HEK293 (cell line): ENCODE measurements around the gene OTOR.

Experiments used
- CTCF ChIA-PET: fragments of 350-600 bp; formaldehyde crosslinking; extraction: SDS; loops from one replicate; lab custom pipeline; 2021; ENCODE audit warnings: antibody characterized with exemption; lab: Yijun Ruan, JAX
- POLR2A ChIA-PET: fragments of 300-600 bp; formaldehyde crosslinking; extraction: SDS; loops from one replicate; lab custom pipeline; 2020; ENCODE audit warnings: antibody characterized with exemption, inconsistent platforms; lab: Yijun Ruan, JAX
- H3K27ac ChIP-seq: fragments of 200-500 bp; sonication (Bioruptor generic); 2 replicates; pipeline ENCODE4 v1.5.1; 2014; ENCODE audit warnings: low read depth, low read length, control low read depth, inconsistent platforms; ENCODE audit errors: extremely low read depth
- H3K36me3 ChIP-seq, 2 experiments: fragments of 200-500 bp in 1 of 2; sonication (Bioruptor generic) in 1 of 2; 1 replicate in 1 of 2; 2 replicates in 1 of 2; pipeline ENCODE4 v1.5.1; 2014 to 2017; ENCODE audit warnings: inconsistent platforms in 2 of 2, low read length in 2 of 2; ENCODE audit not compliant: control insufficient read depth in 2 of 2, insufficient read depth in 1 of 2
- H3K4me1 ChIP-seq: fragments of 200-500 bp; sonication (Bioruptor generic); 2 replicates; pipeline ENCODE4 v1.5.1; 2014; ENCODE audit warnings: mild to moderate bottlenecking, low read length, inconsistent platforms; ENCODE audit not compliant: control insufficient read depth, insufficient read depth
- H3K4me3 ChIP-seq: 2 replicates; pipeline ENCODE4 v1.5.1; 2011; ENCODE audit warnings: low read depth, mild to moderate bottlenecking, control low read depth, low read length, moderate library complexity
- H3K9me3 ChIP-seq: fragments of 200-500 bp; sonication (Bioruptor generic); 2 replicates; pipeline ENCODE4 v1.5.1; 2014; ENCODE audit warnings: low read depth, low read length, inconsistent platforms; ENCODE audit not compliant: control insufficient read depth, insufficient read depth
- KLF1 ChIP-seq: fragments of 450-650 bp; formaldehyde crosslinking; IDR thresholded peaks from 2 replicates; pipeline ENCODE4 v1.5.1; 2016; ENCODE audit warnings: missing biosample characterization, missing genetic modification characterization
- PATZ1 ChIP-seq: fragments of 450-650 bp; formaldehyde crosslinking; IDR thresholded peaks from 2 replicates; pipeline ENCODE4 v1.5.1; 2016; ENCODE audit warnings: missing biosample characterization, missing genetic modification characterization
- PRDM6 ChIP-seq: fragments of 450-650 bp; formaldehyde crosslinking; IDR thresholded peaks from 2 replicates; pipeline ENCODE4 v1.5.1; 2017; ENCODE audit warnings: missing biosample characterization, missing genetic modification characterization
- SCRT1 ChIP-seq: fragments of 450-650 bp; formaldehyde crosslinking; IDR thresholded peaks from 2 replicates; pipeline ENCODE4 v1.5.1; 2016; ENCODE audit warnings: missing biosample characterization, missing genetic modification characterization, borderline replicate concordance
- ZIC2 ChIP-seq: fragments of 450-650 bp; formaldehyde crosslinking; IDR thresholded peaks from 2 replicates; pipeline ENCODE4 v1.5.1; 2016; ENCODE audit warnings: missing biosample characterization, missing genetic modification characterization
- ZNF10 ChIP-seq: fragments of 450-650 bp; formaldehyde crosslinking; IDR thresholded peaks from 2 replicates; pipeline ENCODE4 v1.5.1; 2017; ENCODE audit warnings: missing biosample characterization, missing genetic modification characterization
- ZNF155 ChIP-seq: fragments of 450-650 bp; formaldehyde crosslinking; IDR thresholded peaks from 2 replicates; pipeline ENCODE4 v1.5.1; 2016; ENCODE audit warnings: missing biosample characterization, missing genetic modification characterization
- ZNF239 ChIP-seq: fragments of 450-650 bp; formaldehyde crosslinking; IDR thresholded peaks from 2 replicates; pipeline ENCODE4 v1.5.1; 2016; ENCODE audit warnings: missing biosample characterization, missing genetic modification characterization
- ZNF292 ChIP-seq: fragments of 450-650 bp; formaldehyde crosslinking; IDR thresholded peaks from 2 replicates; pipeline ENCODE4 v1.5.1; 2016; ENCODE audit warnings: low read depth, missing biosample characterization, missing genetic modification characterization, borderline replicate concordance
- ZNF366 ChIP-seq: fragments of 450-650 bp; formaldehyde crosslinking; conservative IDR thresholded peaks from 2 replicates; pipeline ENCODE4 v1.5.1; 2016; ENCODE audit warnings: missing biosample characterization, missing genetic modification characterization
- ZNF449 ChIP-seq: fragments of 450-650 bp; formaldehyde crosslinking; IDR thresholded peaks from 2 replicates; pipeline ENCODE4 v1.5.1; 2017; ENCODE audit warnings: missing biosample characterization, mild to moderate bottlenecking, missing genetic modification characterization, moderate library complexity
- ZNF621 ChIP-seq: fragments of 450-650 bp; formaldehyde crosslinking; IDR thresholded peaks from 2 replicates; pipeline ENCODE4 v1.5.1; 2017; ENCODE audit warnings: missing biosample characterization, missing genetic modification characterization
- ZNF792 ChIP-seq: fragments of 450-650 bp; formaldehyde crosslinking; IDR thresholded peaks from 2 replicates; pipeline ENCODE4 v1.5.1; 2016; ENCODE audit warnings: missing biosample characterization, missing genetic modification characterization
- ZNF837 ChIP-seq: fragments of 450-650 bp; formaldehyde crosslinking; IDR thresholded peaks from 2 replicates; pipeline ENCODE4 v1.5.1; 2016; ENCODE audit warnings: missing biosample characterization, missing genetic modification characterization
- TF ChIP-seq, protein P1 (sequence below): fragments of 450-650 bp; formaldehyde crosslinking; IDR thresholded peaks from 2 replicates; pipeline ENCODE4; 2016; ENCODE audit warnings: missing biosample characterization, missing genetic modification characterization
- TF ChIP-seq, protein P2 (sequence below): fragments of 450-650 bp; formaldehyde crosslinking; conservative IDR thresholded peaks from 2 replicates; pipeline ENCODE4 v1.5.1; 2016; ENCODE audit warnings: low read depth, missing biosample characterization, missing genetic modification characterization
- TF ChIP-seq, protein P3 (sequence below): fragments of 450-650 bp; formaldehyde crosslinking; IDR thresholded peaks from 2 replicates; pipeline ENCODE4 v1.5.1; 2016; ENCODE audit warnings: missing biosample characterization, missing genetic modification characterization, borderline replicate concordance

The OTOR gene

DNA sequence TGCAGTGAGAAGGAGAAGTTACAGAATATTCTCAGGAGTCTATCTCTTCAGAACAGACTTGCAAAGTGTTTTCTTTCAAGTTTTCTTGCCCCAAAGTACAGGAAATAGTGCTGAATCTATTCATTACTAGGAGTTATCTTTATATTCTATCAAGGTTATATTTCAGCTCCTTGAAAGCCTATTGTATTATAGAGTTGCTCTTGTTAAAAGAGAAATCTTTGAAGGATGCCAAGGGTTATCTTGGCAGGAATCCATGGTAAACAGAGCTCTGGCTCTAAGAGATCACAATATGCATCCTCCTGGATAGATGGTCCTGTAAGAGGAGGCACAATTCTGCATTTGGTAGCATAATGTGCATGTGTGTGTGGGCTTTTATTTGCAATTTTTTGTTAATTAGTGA lies 39.6 kb upstream of the OTOR start:
- TF ChIP-seq PRDM6 (tag by site-specific recombination) (0 out of 2 replicates have a peak, but pooled peaks have one; percentile 23), ZNF837 (tag by site-specific recombination) (no peak)
- Histone ChIP-seq H3K9me3 (no peaks in the 10 kb centered on the region), H3K36me3 (no peaks in the 10 kb centered on the region), H3K4me3 (no peak overlapping the region), H3K4me1 (peaks cover 3% of the 10 kb centered on the region; the same call in 1 of the 2 replicates), H3K27ac (no peak overlapping the region)
- ChIA-PET POLR2A (no interaction called here), CTCF (interaction anchor here (1.5 kb wide), 1 partner anchor 53 kb away, joined by 5 read pairs; no protein-coding TSS in a partner anchor)

DNA sequence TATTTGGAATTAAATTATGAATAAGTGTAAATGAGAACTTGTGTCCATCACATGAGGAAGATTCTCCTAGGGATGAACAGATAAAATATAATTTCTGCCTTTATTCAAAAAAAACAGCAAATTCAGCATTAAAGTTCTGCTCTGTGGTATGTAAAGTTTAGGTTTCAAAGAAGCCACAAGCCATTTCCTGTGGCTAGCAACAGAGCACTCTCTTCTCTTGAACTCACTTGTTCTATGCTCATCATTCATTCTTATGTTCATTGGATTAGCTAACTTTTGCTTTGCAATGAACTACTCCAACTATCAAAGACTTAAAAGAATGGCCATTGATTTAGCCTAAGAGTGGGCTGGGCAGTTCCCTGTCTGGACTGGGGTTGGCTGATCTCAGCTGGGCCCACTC lies 39.1 kb upstream of the OTOR start:
- no peak for TF ChIP-seq ZNF292 (tag by site-specific recombination)
- no peak for TF ChIP-seq ZNF792
- no peak for TF ChIP-seq ZNF239 (tag by site-specific recombination)
- TF ChIP-seq PATZ1 (tag by site-specific recombination), result no peak
- no peak for TF ChIP-seq SCRT1 (tag by site-specific recombination)
- TF ChIP-seq, protein P1, sequence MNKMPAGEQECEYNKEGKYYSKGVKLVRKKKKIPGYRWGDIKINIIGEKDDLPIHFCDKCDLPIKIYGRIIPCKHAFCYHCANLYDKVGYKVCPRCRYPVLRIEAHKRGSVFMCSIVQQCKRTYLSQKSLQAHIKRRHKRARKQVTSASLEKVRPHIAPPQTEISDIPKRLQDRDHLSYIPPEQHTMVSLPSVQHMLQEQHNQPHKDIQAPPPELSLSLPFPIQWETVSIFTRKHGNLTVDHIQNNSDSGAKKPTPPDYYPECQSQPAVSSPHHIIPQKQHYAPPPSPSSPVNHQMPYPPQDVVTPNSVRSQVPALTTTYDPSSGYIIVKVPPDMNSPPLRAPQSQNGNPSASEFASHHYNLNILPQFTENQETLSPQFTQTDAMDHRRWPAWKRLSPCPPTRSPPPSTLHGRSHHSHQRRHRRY, result no peak
- TF ChIP-seq ZNF366 (tag by site-specific recombination), result no peak
- no peak for TF ChIP-seq ZNF10 (tag by site-specific recombination)
- no peak for TF ChIP-seq ZNF449 (tag by site-specific recombination)
- no peak for TF ChIP-seq ZNF155
- no peak for TF ChIP-seq ZNF621 (tag by site-specific recombination)
- TF ChIP-seq KLF1 (tag by site-specific recombination), result no peak
- no peak for TF ChIP-seq ZIC2 (tag by site-specific recombination)
- TF ChIP-seq, protein P2, sequence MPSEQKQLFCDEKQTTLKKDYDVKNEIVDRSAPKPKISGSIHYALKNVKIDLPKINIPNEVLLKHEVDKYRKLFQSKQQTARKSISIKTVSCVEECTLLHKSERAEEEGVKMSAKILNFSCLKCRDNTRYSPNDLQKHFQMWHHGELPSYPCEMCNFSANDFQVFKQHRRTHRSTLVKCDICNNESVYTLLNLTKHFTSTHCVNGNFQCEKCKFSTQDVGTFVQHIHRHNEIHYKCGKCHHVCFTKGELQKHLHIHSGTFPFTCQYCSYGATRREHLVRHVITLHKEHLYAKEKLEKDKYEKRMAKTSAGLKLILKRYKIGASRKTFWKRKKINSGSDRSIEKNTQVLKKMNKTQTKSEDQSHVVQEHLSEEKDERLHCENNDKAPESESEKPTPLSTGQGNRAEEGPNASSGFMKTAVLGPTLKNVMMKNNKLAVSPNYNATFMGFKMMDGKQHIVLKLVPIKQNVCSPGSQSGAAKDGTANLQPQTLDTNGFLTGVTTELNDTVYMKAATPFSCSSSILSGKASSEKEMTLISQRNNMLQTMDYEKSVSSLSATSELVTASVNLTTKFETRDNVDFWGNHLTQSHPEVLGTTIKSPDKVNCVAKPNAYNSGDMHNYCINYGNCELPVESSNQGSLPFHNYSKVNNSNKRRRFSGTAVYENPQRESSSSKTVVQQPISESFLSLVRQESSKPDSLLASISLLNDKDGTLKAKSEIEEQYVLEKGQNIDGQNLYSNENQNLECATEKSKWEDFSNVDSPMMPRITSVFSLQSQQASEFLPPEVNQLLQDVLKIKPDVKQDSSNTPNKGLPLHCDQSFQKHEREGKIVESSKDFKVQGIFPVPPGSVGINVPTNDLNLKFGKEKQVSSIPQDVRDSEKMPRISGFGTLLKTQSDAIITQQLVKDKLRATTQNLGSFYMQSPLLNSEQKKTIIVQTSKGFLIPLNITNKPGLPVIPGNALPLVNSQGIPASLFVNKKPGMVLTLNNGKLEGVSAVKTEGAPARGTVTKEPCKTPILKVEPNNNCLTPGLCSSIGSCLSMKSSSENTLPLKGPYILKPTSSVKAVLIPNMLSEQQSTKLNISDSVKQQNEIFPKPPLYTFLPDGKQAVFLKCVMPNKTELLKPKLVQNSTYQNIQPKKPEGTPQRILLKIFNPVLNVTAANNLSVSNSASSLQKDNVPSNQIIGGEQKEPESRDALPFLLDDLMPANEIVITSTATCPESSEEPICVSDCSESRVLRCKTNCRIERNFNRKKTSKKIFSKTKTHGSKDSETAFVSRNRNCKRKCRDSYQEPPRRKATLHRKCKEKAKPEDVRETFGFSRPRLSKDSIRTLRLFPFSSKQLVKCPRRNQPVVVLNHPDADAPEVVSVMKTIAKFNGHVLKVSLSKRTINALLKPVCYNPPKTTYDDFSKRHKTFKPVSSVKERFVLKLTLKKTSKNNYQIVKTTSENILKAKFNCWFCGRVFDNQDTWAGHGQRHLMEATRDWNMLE (tag by site-specific recombination), result no peak
- TF ChIP-seq, protein P3, sequence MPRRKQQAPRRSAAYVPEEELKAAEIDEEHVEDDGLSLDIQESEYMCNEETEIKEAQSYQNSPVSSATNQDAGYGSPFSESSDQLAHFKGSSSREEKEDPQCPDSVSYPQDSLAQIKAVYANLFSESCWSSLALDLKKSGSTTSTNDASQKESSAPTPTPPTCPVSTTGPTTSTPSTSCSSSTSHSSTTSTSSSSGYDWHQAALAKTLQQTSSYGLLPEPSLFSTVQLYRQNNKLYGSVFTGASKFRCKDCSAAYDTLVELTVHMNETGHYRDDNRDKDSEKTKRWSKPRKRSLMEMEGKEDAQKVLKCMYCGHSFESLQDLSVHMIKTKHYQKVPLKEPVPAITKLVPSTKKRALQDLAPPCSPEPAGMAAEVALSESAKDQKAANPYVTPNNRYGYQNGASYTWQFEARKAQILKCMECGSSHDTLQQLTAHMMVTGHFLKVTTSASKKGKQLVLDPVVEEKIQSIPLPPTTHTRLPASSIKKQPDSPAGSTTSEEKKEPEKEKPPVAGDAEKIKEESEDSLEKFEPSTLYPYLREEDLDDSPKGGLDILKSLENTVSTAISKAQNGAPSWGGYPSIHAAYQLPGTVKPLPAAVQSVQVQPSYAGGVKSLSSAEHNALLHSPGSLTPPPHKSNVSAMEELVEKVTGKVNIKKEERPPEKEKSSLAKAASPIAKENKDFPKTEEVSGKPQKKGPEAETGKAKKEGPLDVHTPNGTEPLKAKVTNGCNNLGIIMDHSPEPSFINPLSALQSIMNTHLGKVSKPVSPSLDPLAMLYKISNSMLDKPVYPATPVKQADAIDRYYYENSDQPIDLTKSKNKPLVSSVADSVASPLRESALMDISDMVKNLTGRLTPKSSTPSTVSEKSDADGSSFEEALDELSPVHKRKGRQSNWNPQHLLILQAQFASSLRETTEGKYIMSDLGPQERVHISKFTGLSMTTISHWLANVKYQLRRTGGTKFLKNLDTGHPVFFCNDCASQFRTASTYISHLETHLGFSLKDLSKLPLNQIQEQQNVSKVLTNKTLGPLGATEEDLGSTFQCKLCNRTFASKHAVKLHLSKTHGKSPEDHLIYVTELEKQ, result no peak
- no peak overlapping the region for H3K27ac ChIP-seq
- ChIA-PET POLR2A (no interaction called here), CTCF (interaction anchor here (1.5 kb wide), 1 partner anchor 52 kb away, joined by 5 read pairs; no protein-coding TSS in a partner anchor)
- H3K9me3 ChIP-seq, result no peaks in the 10 kb centered on the region
- H3K4me1 ChIP-seq, result peaks cover 3% of the 10 kb centered on the region; the same call in 1 of the 2 replicates
- no peaks in the 10 kb centered on the region for H3K36me3 ChIP-seq
- H3K4me3 ChIP-seq, result no peak overlapping the region
